Adrenal gland (tissue), 12 donors: Measurements from ENCODE around the gene FIGNL2. TPM values are rescaled to one million over a fixed set of nuclear protein-coding genes. Genes with fewer than 3 reads are reported as not detected.
A peak's percentile ranks its signal among the peaks of the same experiment; 100 is the strongest.

Experiments used
- DNase-seq, 7 donors: peaks; one replicate each; pipeline ENCODE4 v3.0.0-alpha.2; 2019 to 2020
- H3K27ac ChIP-seq, 5 donors: fragments of 200-600 bp; sonication (generic) in 4 of 5; 1 replicate in 3 of 5; 2 replicates in 2 of 5; pipeline versions ENCODE4 v1.5.1 to v1.8.0; 2016 to 2020; ENCODE audit warnings: mild to moderate bottlenecking in 1 of 5
- H3K27me3 ChIP-seq: fragments of 200-600 bp; 2 replicates; pipeline ENCODE4 v1.8.0; 2021
- H3K36me3 ChIP-seq, 2 donors: fragments of 200-600 bp; replicated peaks in 1 of 2; 1 replicate in 1 of 2; 2 replicates in 1 of 2; pipeline versions ENCODE4 v1.5.1 to v1.8.0; 2018 to 2022
- H3K4me1 ChIP-seq, 2 donors: fragments of 200-600 bp; replicated peaks in 1 of 2; 1 replicate in 1 of 2; 2 replicates in 1 of 2; pipeline versions ENCODE4 v1.5.1 to v1.8.0; 2018 to 2021
- H3K4me3 ChIP-seq, 4 donors: fragments of 200-600 bp; sonication (generic) in 3 of 4; one replicate each; pipeline ENCODE4 v1.5.1; 2016 to 2018
- H3K9me3 ChIP-seq, 3 donors: fragments of 200-600 bp; sonication (generic) in 1 of 3; replicated peaks in 1 of 3; 1 replicate in 2 of 3; 2 replicates in 1 of 3; pipeline versions ENCODE4 v1.5.1 to v1.8.0; 2016 to 2021
- POLR2A ChIP-seq, 2 donors: fragments of 450-650 bp; IDR thresholded peaks; one replicate each; pipeline ENCODE4 v1.6.1; 2017; ENCODE audit warnings: antibody characterized with exemption in 2 of 2, mild to moderate bottlenecking in 2 of 2, moderate library complexity in 1 of 2
- WGBS, 4 donors: extraction: QIAGEN DNeasy Blood & Tissue Kit in 2 of 4; methylation state at CpG; one replicate each; pipeline versions ENCODE4 v1.1.5 to v1.1.7; 2013 to 2017; 5-methylcytosine and 5-hydroxymethylcytosine counted together
- intact Hi-C, 2 donors: fragments of 100-400 bp; cut with DNase I; formaldehyde crosslinking; loops; one replicate each; pipeline versions ENCODE4 v1.14.1 to v1.15.0; 2022 to 2023
- polyA plus RNA-seq, 3 donors: library from polyadenylated mRNA; stranded (reverse); fragments of 200-250 nt in 2 of 3; fragments of 350-450 nt in 1 of 3; fragmentation: Illumina TruSeq in 1 of 3; extraction: RNeasy Lipid Tissue Mini Kit (QIAGEN cat#74804) in 1 of 3; gene quantifications; one replicate each; pipeline ENCODE4 v1.2.3, GENCODE V29; 2013 to 2014
- total RNA-seq, 9 donors: library from RNA; depleted of rRNA in 4 of 9; stranded (reverse); fragments of >200 nt in 4 of 9; fragments of 120-200 nt in 1 of 9; fragmentation: NEBNext Ultra II Directional in 1 of 9; extraction: Animal tissue kit (Norgen Biotek cat#: 25700) in 1 of 9; gene quantifications; one replicate each; pipeline versions ENCODE4 v1.1.0 to v1.2.4, GENCODE V29; 2013 to 2023
- TF ChIP-seq, protein P1 (sequence below), 6 experiments: fragments of 450-650 bp in 4 of 6; fragments of 200-600 bp in 2 of 6; sonication (generic) in 1 of 6; IDR thresholded peaks; 1 replicate in 5 of 6; 2 replicates in 1 of 6; pipeline versions ENCODE4 v1.5.1 to v1.8.0; 2016 to 2021; ENCODE audit warnings: antibody characterized with exemption in 6 of 6, mild to moderate bottlenecking in 2 of 6, moderate library complexity in 1 of 6
- donor health status: healthy with polysubstance abuse.
- donor health status: Bipolar disorder and iron deficiency.
- donor health status: DM: yes; HTN: yes; CAD: no.
- donor health status: DM: no; HTN: no; CAD: no.
- donor health status: DM: no; HTN: no; CAD: no.
- donor health status: DM: yes; HTN: yes; CAD: no.

Gene FIGNL2
- total and polyA plus RNA-seq, 12 donors, result 0.04 to 0.32 (median 0.25) TPM; not detected in 1

DNA sequence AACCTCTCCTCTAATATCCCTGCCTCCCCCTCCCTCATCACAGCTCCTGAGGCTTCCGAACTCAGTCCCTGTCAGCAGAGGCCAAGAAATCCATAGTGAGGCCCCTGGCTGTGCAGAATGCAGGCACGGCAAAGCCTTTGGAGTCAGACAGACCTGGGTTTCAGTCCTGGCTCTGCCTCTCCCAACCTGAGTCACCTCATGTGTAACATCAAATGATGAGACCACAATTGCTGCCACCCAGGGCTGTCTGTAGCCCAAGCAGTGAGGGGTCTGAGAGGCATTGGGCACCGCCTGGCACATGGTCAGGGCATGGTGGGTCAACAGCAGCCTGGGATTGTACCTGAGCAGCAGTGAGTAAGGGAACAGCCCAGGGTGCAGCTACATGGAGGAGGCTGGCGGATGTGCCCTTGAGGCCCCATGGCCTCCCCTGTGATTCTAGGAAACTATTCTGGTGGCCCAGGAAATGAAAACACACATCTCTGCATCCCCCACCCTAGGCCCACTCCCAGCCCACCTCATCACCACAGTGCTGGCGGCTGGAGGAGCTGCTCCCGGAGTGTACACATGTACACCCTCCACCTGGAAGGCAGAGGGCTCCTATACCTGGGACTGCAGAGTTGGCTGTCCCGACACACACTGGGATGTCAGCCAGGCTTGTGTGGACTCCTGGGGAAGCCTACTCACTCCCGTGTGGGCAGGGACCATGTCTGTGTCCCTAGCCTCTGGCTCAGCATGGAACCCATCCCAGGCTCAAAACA, 47.0 kb upstream of the FIGNL2 start:
- intact Hi-C loops, result loop anchor here in 1 of 2 donors (10.0 kb wide), 1 partner anchor 89 kb away; no protein-coding TSS in a partner anchor
- TF ChIP-seq, protein P1, sequence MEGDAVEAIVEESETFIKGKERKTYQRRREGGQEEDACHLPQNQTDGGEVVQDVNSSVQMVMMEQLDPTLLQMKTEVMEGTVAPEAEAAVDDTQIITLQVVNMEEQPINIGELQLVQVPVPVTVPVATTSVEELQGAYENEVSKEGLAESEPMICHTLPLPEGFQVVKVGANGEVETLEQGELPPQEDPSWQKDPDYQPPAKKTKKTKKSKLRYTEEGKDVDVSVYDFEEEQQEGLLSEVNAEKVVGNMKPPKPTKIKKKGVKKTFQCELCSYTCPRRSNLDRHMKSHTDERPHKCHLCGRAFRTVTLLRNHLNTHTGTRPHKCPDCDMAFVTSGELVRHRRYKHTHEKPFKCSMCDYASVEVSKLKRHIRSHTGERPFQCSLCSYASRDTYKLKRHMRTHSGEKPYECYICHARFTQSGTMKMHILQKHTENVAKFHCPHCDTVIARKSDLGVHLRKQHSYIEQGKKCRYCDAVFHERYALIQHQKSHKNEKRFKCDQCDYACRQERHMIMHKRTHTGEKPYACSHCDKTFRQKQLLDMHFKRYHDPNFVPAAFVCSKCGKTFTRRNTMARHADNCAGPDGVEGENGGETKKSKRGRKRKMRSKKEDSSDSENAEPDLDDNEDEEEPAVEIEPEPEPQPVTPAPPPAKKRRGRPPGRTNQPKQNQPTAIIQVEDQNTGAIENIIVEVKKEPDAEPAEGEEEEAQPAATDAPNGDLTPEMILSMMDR (IDR thresholded peaks at IDR 0.05), result no peak
- no peak for TF ChIP-seq POLR2A (IDR thresholded peaks at IDR 0.05)
- Histone ChIP-seq H3K27ac (peak overlapping the region in 1 of 5 donors; percentile 18), H3K9me3 (no peaks in the 10 kb centered on the region), H3K36me3 (no peaks in the 10 kb centered on the region), H3K27me3 (no peaks in the 10 kb centered on the region), H3K4me1 (no peaks in the 10 kb centered on the region), H3K4me3 (no peak overlapping the region)
- WGBS, 4 donors, result 69 to 89% (median 79%) methylated on average over 4 to 8 of the region's 8 CpGs
- DNase-seq, result peak in 1 of 7 donors; percentile 6

DNA sequence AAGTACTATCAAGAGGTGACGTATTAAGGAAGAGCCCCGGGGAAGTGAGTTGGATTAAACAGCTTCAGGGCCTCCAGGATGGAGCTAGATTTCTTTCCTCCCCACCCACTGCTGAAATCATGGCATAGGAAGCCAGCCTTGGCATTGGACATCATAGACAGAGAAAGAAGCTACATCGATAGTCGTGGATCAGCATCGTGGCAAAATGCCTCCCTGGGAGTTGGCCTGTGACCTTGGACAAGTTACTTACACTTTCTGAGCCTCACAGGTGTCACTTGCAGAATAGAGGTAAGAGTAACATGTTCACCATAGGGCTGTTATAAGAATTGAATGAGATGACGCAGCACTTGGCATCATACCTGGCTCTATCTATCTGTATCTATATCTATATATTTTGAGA, 45.3 kb upstream of the FIGNL2 start:
- Histone ChIP-seq H3K4me3 (no peak overlapping the region), H3K27ac (no peak overlapping the region), H3K27me3 (no peaks in the 10 kb centered on the region), H3K9me3 (no peaks in the 10 kb centered on the region), H3K36me3 (no peaks in the 10 kb centered on the region), H3K4me1 (no peaks in the 10 kb centered on the region)
- TF ChIP-seq, protein P1 (IDR thresholded peaks at IDR 0.05), result no peak
- TF ChIP-seq POLR2A (IDR thresholded peaks at IDR 0.05), result no peak
- intact Hi-C loops, result loop anchor here in 1 of 2 donors (10.0 kb wide), 1 partner anchor 91 kb away; no protein-coding TSS in a partner anchor
- DNase-seq, result peak in 1 of 7 donors; percentile 3
- WGBS, 4 donors, result 82 to 85% (median 83%) methylated on average over 6 of the region's 6 CpGs

DNA sequence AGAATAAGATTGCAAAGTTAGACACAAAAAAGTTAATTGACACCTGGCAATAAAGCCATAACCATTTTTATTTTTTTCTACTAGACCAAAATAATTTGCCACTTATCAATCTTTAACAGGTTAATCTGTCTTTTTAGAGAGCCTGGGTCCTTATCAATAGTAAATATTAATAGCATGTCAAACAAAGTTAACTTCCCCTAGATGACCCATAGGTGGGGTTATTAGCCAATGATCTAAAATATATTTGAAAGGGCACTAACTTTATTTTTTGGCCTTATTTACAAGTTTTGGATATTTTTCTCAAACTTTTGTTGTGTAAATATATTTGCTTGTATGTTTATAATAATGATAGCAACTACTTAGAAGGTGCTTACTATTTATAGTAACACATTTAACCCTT, 43.3 kb upstream of the FIGNL2 start:
- H3K27ac ChIP-seq, result no peak overlapping the region
- intact Hi-C loops, result loop anchor here (2.0 to 10.0 kb wide), 2 partner anchors 89 to 93 kb away; no protein-coding TSS in a partner anchor
- TF ChIP-seq POLR2A (IDR thresholded peaks at IDR 0.05), result no peak
- TF ChIP-seq, protein P1 (IDR thresholded peaks at IDR 0.05), result peak in 3 of 6 experiments; percentile 22 to 44 (median 35)
- no peaks in the 10 kb centered on the region for H3K36me3 ChIP-seq
- peaks cover 0 to 1% of the 10 kb centered on the region in 2 donors for H3K4me1 ChIP-seq
- DNase-seq, result no peak
- H3K9me3 ChIP-seq, result no peaks in the 10 kb centered on the region
- no peaks in the 10 kb centered on the region for H3K27me3 ChIP-seq
- no peak overlapping the region for H3K4me3 ChIP-seq

DNA sequence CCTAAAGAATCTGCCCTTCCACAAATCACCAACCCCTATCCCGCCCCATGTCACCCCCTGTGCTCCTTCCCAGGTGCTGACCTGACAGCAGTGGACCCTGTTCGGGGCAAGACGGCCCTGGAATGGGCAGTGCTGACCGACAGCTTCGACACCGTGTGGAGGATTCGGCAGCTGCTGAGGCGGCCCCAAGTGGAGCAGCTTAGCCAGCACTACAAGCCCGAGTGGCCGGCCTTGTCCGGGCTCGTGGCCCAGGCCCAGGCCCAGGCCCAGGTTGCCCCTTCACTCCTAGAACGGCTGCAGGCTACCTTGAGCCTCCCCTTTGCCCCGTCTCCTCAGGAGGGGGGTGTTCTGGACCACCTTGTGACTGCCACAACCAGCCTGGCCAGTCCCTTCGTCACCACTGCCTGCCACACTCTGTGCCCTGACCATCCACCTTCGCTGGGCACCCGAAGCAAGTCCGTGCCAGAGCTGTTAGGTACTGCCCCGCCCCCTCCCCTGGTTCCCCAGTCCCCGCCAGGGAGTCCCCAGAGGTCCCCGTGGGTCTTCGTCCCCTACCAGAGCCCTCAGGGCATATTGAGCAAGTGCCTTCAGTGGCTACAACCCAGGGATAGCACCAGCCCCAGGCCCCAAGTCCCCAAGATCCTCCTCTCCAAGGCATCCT, 42.1 kb upstream of the FIGNL2 start:
- H3K27me3 ChIP-seq, result no peaks in the 10 kb centered on the region
- peaks cover 0 to 10% of the 10 kb centered on the region in 2 donors for H3K4me1 ChIP-seq
- H3K4me3 ChIP-seq, result no peak overlapping the region
- H3K27ac ChIP-seq, result no peak overlapping the region
- intact Hi-C loops, result loop anchor here (2.0 to 10.0 kb wide), 2 partner anchors 90 to 94 kb away; no protein-coding TSS in a partner anchor
- no peak for TF ChIP-seq POLR2A (IDR thresholded peaks at IDR 0.05)
- TF ChIP-seq, protein P1 (IDR thresholded peaks at IDR 0.05), result no peak
- WGBS, 4 donors, result 74 to 84% (median 81%) methylated on average over 10 to 22 of the region's 22 CpGs
- DNase-seq, result peak in 2 of 7 donors; percentile 8
- no peaks in the 10 kb centered on the region for H3K36me3 ChIP-seq
- no peaks in the 10 kb centered on the region for H3K9me3 ChIP-seq
